HepG2 (cell line): Measurements from ENCODE around the gene TFPI. TPM values are rescaled to one million over a fixed set of nuclear protein-coding genes. Genes with fewer than 3 reads are reported as not detected.
A peak's percentile ranks its signal among the peaks of the same experiment; 100 is the strongest.

Source experiments
- ARHGAP35 ChIP-seq: sonication (generic); formaldehyde crosslinking; IDR thresholded peaks from 2 replicates; pipeline ENCODE4 v1.9.0; 2022; ENCODE audit warnings: mild to moderate bottlenecking, inconsistent platforms, moderate library complexity, missing genetic modification reagents, borderline replicate concordance
- ARID4A ChIP-seq: sonication (generic); formaldehyde crosslinking; IDR thresholded peaks from 2 replicates; pipeline ENCODE4 v1.5.0; 2020; ENCODE audit warnings: mild to moderate bottlenecking, missing genetic modification reagents, borderline replicate concordance
- KLF6 ChIP-seq: IDR thresholded peaks from 2 replicates; pipeline ENCODE4 v1.8.0; 2016; ENCODE audit warnings: missing biosample characterization, missing genetic modification reagents
- MEIS2 ChIP-seq: sonication (generic); formaldehyde crosslinking; IDR thresholded peaks from 2 replicates; pipeline ENCODE4 v1.9.0; 2021; ENCODE audit warnings: mild to moderate bottlenecking, missing genetic modification reagents
- NR2F1 ChIP-seq, 2 experiments: fragments of 450-650 bp in 1 of 2; formaldehyde crosslinking in 1 of 2; IDR thresholded peaks; 2 replicates each; pipeline versions ENCODE4 v1.5.0 to v1.6.1; 2016 to 2020; ENCODE audit warnings: mild to moderate bottlenecking in 1 of 2, missing compliant biosample characterization in 1 of 2, missing genetic modification reagents in 1 of 2, moderate library complexity in 1 of 2
- TBX2 ChIP-seq: sonication (generic); formaldehyde crosslinking; IDR thresholded peaks from 2 replicates; pipeline ENCODE4 v1.5.0; 2020; ENCODE audit warnings: missing genetic modification reagents, mild to moderate bottlenecking, borderline replicate concordance
- ZBTB33 ChIP-seq: sonication (generic); formaldehyde crosslinking; IDR thresholded peaks from 2 replicates; pipeline ENCODE4 v1.4.0; 2020; ENCODE audit warnings: missing genetic modification reagents
- ZNF446 ChIP-seq: sonication (generic); formaldehyde crosslinking; IDR thresholded peaks from 2 replicates; pipeline ENCODE4 v1.5.0; 2020; ENCODE audit warnings: mild to moderate bottlenecking, missing genetic modification reagents
- ZNF614 ChIP-seq: IDR thresholded peaks from 2 replicates; pipeline ENCODE4 v1.6.1; 2018; ENCODE audit warnings: missing biosample characterization, missing genetic modification reagents, inconsistent platforms, borderline replicate concordance
- ZNF619 ChIP-seq: sonication (generic); formaldehyde crosslinking; IDR thresholded peaks from 2 replicates; pipeline ENCODE4 v1.4.0; 2020; ENCODE audit warnings: mild to moderate bottlenecking, missing genetic modification reagents
- ZNF687 ChIP-seq: sonication (generic); formaldehyde crosslinking; IDR thresholded peaks from 2 replicates; pipeline ENCODE4 v1.5.1; 2020; ENCODE audit warnings: mild to moderate bottlenecking, missing genetic modification reagents, moderate library complexity
- ZNF775 ChIP-seq: sonication (generic); formaldehyde crosslinking; IDR thresholded peaks from 2 replicates; pipeline ENCODE4 v1.4.0; 2020; ENCODE audit warnings: missing genetic modification reagents, mild to moderate bottlenecking, moderate library complexity, borderline replicate concordance
- ZZZ3 ChIP-seq: sonication (generic); formaldehyde crosslinking; IDR thresholded peaks from 2 replicates; pipeline ENCODE4 v1.4.0; 2020; ENCODE audit warnings: missing genetic modification reagents, mild to moderate bottlenecking, borderline replicate concordance
- polyA plus RNA-seq, 8 experiments: library from polyadenylated mRNA; depleted of rRNA in 3 of 8; stranded (reverse) in 7 of 8; unstranded in 1 of 8; fragments of >200 nt; fragmentation: Illumina TruSeq in 4 of 8; extraction: Trizol in 4 of 8; gene quantifications; 2 replicates each; pipeline versions ENCODE4 v1.2.1 to v1.2.3, GENCODE V29; 2011 to 2016; ENCODE audit warnings: low read depth in 4 of 8, missing spikeins in 1 of 8, mixed read lengths in 1 of 8; ENCODE audit not compliant: insufficient read depth in 1 of 8
- total RNA-seq, 5 experiments: library from RNA; depleted of rRNA; stranded (reverse); fragments of >200 nt; fragmentation: Illumina TruSeq; extraction: Trizol; gene quantifications; 2 replicates each; pipeline ENCODE4 v1.2.3, GENCODE V29; 2016; ENCODE audit warnings: low read depth in 1 of 5
- TF ChIP-seq, protein P1 (sequence below): sonication (generic); formaldehyde crosslinking; IDR thresholded peaks from 2 replicates; pipeline ENCODE4 v1.4.0; 2020; ENCODE audit warnings: missing genetic modification reagents, borderline replicate concordance

TFPI gene
- total and polyA plus RNA-seq, 2 of the 13 experiments (the other 11 are each of a cell fraction or from before 2014, with no cell fraction given), result 301 to 436 TPM

GRCh38 chr2:187510419-187511355 is 43.5 kb downstream of the TFPI start (continued):
- TF ChIP-seq ZNF687 (CRISPR knock-in tag) (peak; percentile 96), MEIS2 (CRISPR knock-in tag) (0 out of 2 replicates have a peak, but pooled peaks have one; percentile 54), TBX2 (CRISPR knock-in tag) (peak; percentile 73), NR2F1 (CRISPR knock-in tag; IDR thresholded peaks at IDR 0.05) (peak; percentile 68 to 80), KLF6 (0 out of 2 replicates have a peak, but pooled peaks have one; percentile 56), ARHGAP35 (CRISPR knock-in tag) (0 out of 2 replicates have a peak, but pooled peaks have one; percentile 46), ZNF614 (CRISPR knock-in tag) (peak; percentile 50; the same call in 1 of the 2 replicates), ZNF619 (peak; percentile 93), ZBTB33 (peak; percentile 25; the same call in 1 of the 2 replicates), ZNF446 (CRISPR knock-in tag) (0 out of 2 replicates have a peak, but pooled peaks have one; percentile 23), ZNF775 (CRISPR knock-in tag) (peak; percentile 81; the same call in 1 of the 2 replicates), ARID4A (CRISPR knock-in tag) (peak; percentile 46), ZZZ3 (CRISPR knock-in tag) (peak; percentile 18; the same call in 1 of the 2 replicates)
- TF ChIP-seq, protein P1, sequence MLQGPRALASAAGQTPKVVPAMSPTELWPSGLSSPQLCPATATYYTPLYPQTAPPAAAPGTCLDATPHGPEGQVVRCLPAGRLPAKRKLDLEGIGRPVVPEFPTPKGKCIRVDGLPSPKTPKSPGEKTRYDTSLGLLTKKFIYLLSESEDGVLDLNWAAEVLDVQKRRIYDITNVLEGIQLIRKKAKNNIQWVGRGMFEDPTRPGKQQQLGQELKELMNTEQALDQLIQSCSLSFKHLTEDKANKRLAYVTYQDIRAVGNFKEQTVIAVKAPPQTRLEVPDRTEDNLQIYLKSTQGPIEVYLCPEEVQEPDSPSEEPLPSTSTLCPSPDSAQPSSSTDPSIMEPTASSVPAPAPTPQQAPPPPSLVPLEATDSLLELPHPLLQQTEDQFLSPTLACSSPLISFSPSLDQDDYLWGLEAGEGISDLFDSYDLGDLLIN (CRISPR knock-in tag), result 0 out of 2 replicates have a peak, but pooled peaks have one; percentile 22
